Lower leg skin (tissue), 3 donors: ENCODE measurements around the gene KRTAP9-7.
"Not testable (repeated sequence)": the region's sequence is repeated elsewhere in the genome, so short reads cannot be mapped to it uniquely, and the experiment has no call there.

Experiments used
- POLR2A ChIP-seq, 2 donors: fragments of 450-650 bp; IDR thresholded peaks; one replicate each; pipeline ENCODE4 v1.6.1; 2016 to 2017; ENCODE audit warnings: antibody characterized with exemption in 2 of 2, mild to moderate bottlenecking in 1 of 2, moderate library complexity in 1 of 2
- TF ChIP-seq, protein P1 (sequence below), 3 donors: fragments of 450-650 bp; IDR thresholded peaks; one replicate each; pipeline ENCODE4 v1.5.1; 2016; ENCODE audit warnings: antibody characterized with exemption in 3 of 3, mild to moderate bottlenecking in 3 of 3, moderate library complexity in 2 of 3

DNA sequence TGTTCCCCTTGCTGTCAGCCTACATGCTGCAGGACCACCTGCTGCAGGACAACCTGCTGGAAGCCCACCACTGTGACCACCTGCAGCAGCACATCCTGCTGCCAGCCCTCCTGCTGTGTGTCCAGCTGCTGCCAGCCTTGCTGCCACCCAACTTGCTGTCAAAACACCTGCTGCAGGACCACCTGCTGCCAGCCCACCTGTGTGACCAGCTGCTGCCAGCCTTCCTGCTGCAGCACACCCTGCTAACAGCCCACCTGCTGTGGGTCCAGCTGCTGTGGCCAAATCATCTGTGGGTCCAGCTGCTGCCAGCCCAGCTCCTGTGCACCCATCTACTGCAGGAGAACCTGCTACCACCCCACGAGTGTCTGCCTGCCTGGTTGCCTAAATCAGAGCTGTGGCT is 4.2 kb upstream of the KRTAP9-7 start:
- TF ChIP-seq POLR2A (IDR thresholded peaks at IDR 0.05): not testable (repeated sequence)
- TF ChIP-seq, protein P1, sequence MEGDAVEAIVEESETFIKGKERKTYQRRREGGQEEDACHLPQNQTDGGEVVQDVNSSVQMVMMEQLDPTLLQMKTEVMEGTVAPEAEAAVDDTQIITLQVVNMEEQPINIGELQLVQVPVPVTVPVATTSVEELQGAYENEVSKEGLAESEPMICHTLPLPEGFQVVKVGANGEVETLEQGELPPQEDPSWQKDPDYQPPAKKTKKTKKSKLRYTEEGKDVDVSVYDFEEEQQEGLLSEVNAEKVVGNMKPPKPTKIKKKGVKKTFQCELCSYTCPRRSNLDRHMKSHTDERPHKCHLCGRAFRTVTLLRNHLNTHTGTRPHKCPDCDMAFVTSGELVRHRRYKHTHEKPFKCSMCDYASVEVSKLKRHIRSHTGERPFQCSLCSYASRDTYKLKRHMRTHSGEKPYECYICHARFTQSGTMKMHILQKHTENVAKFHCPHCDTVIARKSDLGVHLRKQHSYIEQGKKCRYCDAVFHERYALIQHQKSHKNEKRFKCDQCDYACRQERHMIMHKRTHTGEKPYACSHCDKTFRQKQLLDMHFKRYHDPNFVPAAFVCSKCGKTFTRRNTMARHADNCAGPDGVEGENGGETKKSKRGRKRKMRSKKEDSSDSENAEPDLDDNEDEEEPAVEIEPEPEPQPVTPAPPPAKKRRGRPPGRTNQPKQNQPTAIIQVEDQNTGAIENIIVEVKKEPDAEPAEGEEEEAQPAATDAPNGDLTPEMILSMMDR (IDR thresholded peaks at IDR 0.05): not testable (repeated sequence)
